DOHH2 (cell line): ENCODE measurements around the gene ZBTB7A.

Experiments used
- H3F3A ChIP-seq: fragments of 200-600 bp; sonication (generic), shearing (Covaris generic); 2 replicates; pipeline ENCODE4 v1.6.0; 2016; ENCODE audit warnings: antibody characterized with exemption, mild to moderate bottlenecking; ENCODE audit not compliant: control insufficient read depth, insufficient read depth
- H3K27ac ChIP-seq: fragments of 200-600 bp; sonication (generic); 2 replicates; pipeline ENCODE4 v1.5.1; 2014; ENCODE audit warnings: low read depth, mild to moderate bottlenecking, low read length, moderate library complexity
- H3K27me3 ChIP-seq: fragments of 200-600 bp; sonication (generic); 2 replicates; pipeline ENCODE4 v1.6.1; 2014; ENCODE audit warnings: mild to moderate bottlenecking, low read length, mixed read lengths; ENCODE audit not compliant: control insufficient read depth
- H3K36me3 ChIP-seq: fragments of 200-600 bp; sonication (generic); 2 replicates; pipeline ENCODE4 v1.6.1; 2014; ENCODE audit warnings: mild to moderate bottlenecking, low read length, moderate library complexity, mixed read lengths; ENCODE audit not compliant: control insufficient read depth
- H3K4me1 ChIP-seq: fragments of 200-600 bp; sonication (generic); 2 replicates; pipeline ENCODE4 v1.6.1; 2014; ENCODE audit warnings: mild to moderate bottlenecking, low read length, mixed read lengths; ENCODE audit not compliant: control insufficient read depth
- H3K4me2 ChIP-seq: fragments of 200-600 bp; sonication (generic); 2 replicates; pipeline ENCODE4 v1.6.0; 2014; ENCODE audit warnings: mild to moderate bottlenecking, low read length, moderate library complexity
- H3K4me3 ChIP-seq: fragments of 200-600 bp; sonication (generic); 2 replicates; pipeline ENCODE4 v1.5.1; 2014; ENCODE audit warnings: mild to moderate bottlenecking, low read length, mixed read lengths
- H3K79me2 ChIP-seq: fragments of 200-600 bp; sonication (generic); 2 replicates; pipeline ENCODE4 v1.6.1; 2014; ENCODE audit warnings: mild to moderate bottlenecking, low read length, mixed read lengths; ENCODE audit not compliant: control insufficient read depth
- H3K9me2 ChIP-seq: fragments of 200-600 bp; sonication (generic); replicated peaks from 2 replicates; pipeline ENCODE4 v1.6.1; 2014; ENCODE audit warnings: mild to moderate bottlenecking, low read length, mixed read lengths; ENCODE audit not compliant: control insufficient read depth
- H3K9me3 ChIP-seq: fragments of 200-600 bp; sonication (generic); 2 replicates; pipeline ENCODE4 v1.6.1; 2014; ENCODE audit warnings: antibody characterized with exemption, low read length, mixed read lengths; ENCODE audit not compliant: control insufficient read depth, insufficient read depth
- H4K20me1 ChIP-seq: fragments of 200-600 bp; sonication (generic); 2 replicates; pipeline ENCODE4 v1.6.0; 2014; ENCODE audit warnings: low read depth, mild to moderate bottlenecking, antibody characterized with exemption, low read length, moderate library complexity; ENCODE audit not compliant: control insufficient read depth, insufficient read depth
- CTCF ChIP-seq: fragments of 200-600 bp; sonication (generic); IDR thresholded peaks from one replicate; pipeline ENCODE4 v1.5.1; 2014; ENCODE audit warnings: antibody characterized with exemption, mild to moderate bottlenecking, low read depth, low read length; ENCODE audit not compliant: poor library complexity, severe bottlenecking
- EZH2phosphoT487 ChIP-seq: fragments of 200-600 bp; sonication (generic); IDR thresholded peaks from 2 replicates; pipeline ENCODE4 v1.6.1; 2017; ENCODE audit warnings: borderline replicate concordance, mild to moderate bottlenecking, antibody characterized with exemption, low read length, moderate library complexity, mixed read lengths

ZBTB7A gene

GRCh38 chr19:4038057-4038456 lies 28.6 kb downstream of the ZBTB7A start:
- Histone ChIP-seq H3K9me3 (peaks cover 9% of the 10 kb centered on the region; the same call in 1 of the 2 replicates), H3K4me3 (no peak overlapping the region), H3F3A (peaks cover 3% of the 10 kb centered on the region), H3K27ac (no peak overlapping the region), H3K9me2 (no peaks in the 10 kb centered on the region), H3K27me3 (no peaks in the 10 kb centered on the region), H3K36me3 (peaks cover 35% of the 10 kb centered on the region), H3K4me2 (no peak overlapping the region), H3K4me1 (no peaks in the 10 kb centered on the region), H4K20me1 (no peaks in the 10 kb centered on the region), H3K79me2 (0 out of 2 replicates have a peak, but pooled peaks cover 3% of the 10 kb centered on the region)
- TF ChIP-seq CTCF (no peak), EZH2phosphoT487 (no peak)

- peaks cover 35% of the 10 kb centered on the region for H3K36me3 ChIP-seq
- H3K4me2 ChIP-seq, result no peak overlapping the region
- no peaks in the 10 kb centered on the region for H4K20me1 ChIP-seq
- no peaks in the 10 kb centered on the region for H3K27me3 ChIP-seq
- TF ChIP-seq EZH2phosphoT487 (no peak), CTCF (no peak)
- no peaks in the 10 kb centered on the region; the same call in none of the 2 replicates for H3F3A ChIP-seq
- no peaks in the 10 kb centered on the region for H3K4me1 ChIP-seq
- H3K9me3 ChIP-seq, result peaks cover 9% of the 10 kb centered on the region; the same call in 1 of the 2 replicates
- H3K79me2 ChIP-seq, result 0 out of 2 replicates have a peak, but pooled peaks cover 2% of the 10 kb centered on the region
- H3K27ac ChIP-seq, result no peak overlapping the region
- no peak overlapping the region for H3K4me3 ChIP-seq
- H3K9me2 ChIP-seq, result no peaks in the 10 kb centered on the region
Measured at GRCh38 chr19:4037301-4037949, 29.3 kb downstream of the ZBTB7A start.

GRCh38 chr19:4036576-4037300 lies 30.0 kb downstream of the ZBTB7A start:
- Histone ChIP-seq H3K36me3 (peaks cover 33% of the 10 kb centered on the region), H3K9me3 (peaks cover 9% of the 10 kb centered on the region; the same call in 1 of the 2 replicates), H3F3A (no peaks in the 10 kb centered on the region; the same call in none of the 2 replicates), H3K27ac (no peak overlapping the region), H3K4me2 (no peak overlapping the region), H3K27me3 (no peaks in the 10 kb centered on the region), H3K4me3 (no peak overlapping the region), H4K20me1 (no peaks in the 10 kb centered on the region), H3K4me1 (no peaks in the 10 kb centered on the region), H3K9me2 (no peaks in the 10 kb centered on the region), H3K79me2 (no peaks in the 10 kb centered on the region)
- TF ChIP-seq EZH2phosphoT487, result no peak
- no peak for TF ChIP-seq CTCF
